PC-3 (cell line): ENCODE data around the gene SHANK2.

Source experiments
- CTCF ChIP-seq: fragments of 300-600 bp; sonication (generic); conservative IDR thresholded peaks from 2 replicates; pipeline ENCODE4 v1.5.1; 2017; ENCODE audit warnings: antibody characterized with exemption, low read depth, mild to moderate bottlenecking, low read length
- EZH2phosphoT487 ChIP-seq: fragments of 300-600 bp; sonication (generic); IDR thresholded peaks from 2 replicates; pipeline ENCODE4 v1.6.1; 2018; ENCODE audit warnings: mild to moderate bottlenecking, antibody characterized with exemption, low read length, borderline replicate concordance

- no peak for TF ChIP-seq CTCF
- TF ChIP-seq EZH2phosphoT487, result no peak
These were observed 30.4 kb upstream of the SHANK2 start for GRCh38 chr11:71282581-71283351.
